ENCODE data around the gene TRIM68. TPM values are rescaled to one million over a fixed set of nuclear protein-coding genes. Genes with fewer than 3 reads are reported as not detected.
A peak's percentile ranks its signal among the peaks of the same experiment; 100 is the strongest.

Gene TRIM68
- total and polyA plus RNA-seq, 8 donors = 4.5 to 32.0 (median 12.1) TPM; not detected in 1

- intact Hi-C loops (cut with DNase I; ENCODE audit: low total_unique reads) = no loop called here
- H3K4me3 ChIP-seq = no peak overlapping the region
- H3K27ac ChIP-seq = no peak overlapping the region
- no peaks in the 10 kb centered on the region for H3K27me3 ChIP-seq
- no peaks in the 10 kb centered on the region for H3K36me3 ChIP-seq
- TF ChIP-seq EP300 (IDR thresholded peaks at IDR 0.05) = no peak
- no peak for TF ChIP-seq POLR2A (IDR thresholded peaks at IDR 0.05)
- TF ChIP-seq CTCF (IDR thresholded peaks at IDR 0.05) = no peak
- TF ChIP-seq POLR2AphosphoS5 (IDR thresholded peaks at IDR 0.05) = no peak
- peaks cover 0 to 4% (median 0%) of the 10 kb centered on the region in 4 donors for H3K9me3 ChIP-seq
- WGBS, 5 donors = 90 to 97% (median 91%) methylated on average over 18 of the region's 18 CpGs
- H3K4me1 ChIP-seq = no peaks in the 10 kb centered on the region
- no peak for DNase-seq
These were observed 39.0 kb downstream of the TRIM68 start for GRCh38 chr11:4569075-4569474.

- no peaks in the 10 kb centered on the region for H3K4me1 ChIP-seq
- no peak overlapping the region for H3K27ac ChIP-seq
- TF ChIP-seq CTCF (IDR thresholded peaks at IDR 0.05) (no peak), POLR2A (IDR thresholded peaks at IDR 0.05) (no peak), POLR2AphosphoS5 (IDR thresholded peaks at IDR 0.05) (no peak), EP300 (IDR thresholded peaks at IDR 0.05) (no peak)
- intact Hi-C loops (cut with DNase I; ENCODE audit: low total_unique reads) = no loop called here
- DNase-seq = no peak
- 80 to 97% (median 91%) methylated on average over 3 of the region's 3 CpGs for WGBS, 5 donors
- no peak overlapping the region for H3K4me3 ChIP-seq
- peaks cover 0 to 7% (median 0%) of the 10 kb centered on the region in 4 donors for H3K9me3 ChIP-seq
- no peaks in the 10 kb centered on the region for H3K36me3 ChIP-seq
- no peaks in the 10 kb centered on the region for H3K27me3 ChIP-seq
These were observed 42.7 kb downstream of the TRIM68 start for GRCh38 chr11:4565371-4565770.

- H3K4me3 ChIP-seq = no peak overlapping the region
- DNase-seq = peak in 1 of 2 donors; percentile 73
- TF ChIP-seq POLR2AphosphoS5 (IDR thresholded peaks at IDR 0.05) = no peak
- TF ChIP-seq POLR2A (IDR thresholded peaks at IDR 0.05) = no peak
- no peak for TF ChIP-seq CTCF (IDR thresholded peaks at IDR 0.05)
- no peak for TF ChIP-seq EP300 (IDR thresholded peaks at IDR 0.05)
- H3K27me3 ChIP-seq = no peaks in the 10 kb centered on the region
- H3K36me3 ChIP-seq = no peaks in the 10 kb centered on the region
- intact Hi-C loops (cut with DNase I; ENCODE audit: low total_unique reads) = no loop called here
- WGBS, 5 donors = 38 to 67% (median 49%) methylated on average over 1 of the region's 1 CpG
- peaks cover 0 to 7% (median 0%) of the 10 kb centered on the region in 4 donors for H3K9me3 ChIP-seq
- H3K4me1 ChIP-seq = peaks cover 0 to 7% (median 2%) of the 10 kb centered on the region in 4 donors
- H3K27ac ChIP-seq = no peak overlapping the region
These were observed 47.6 kb downstream of the TRIM68 start for GRCh38 chr11:4560467-4560866.

- peak overlapping the region in 1 of 5 donors; percentile 46 for H3K27ac ChIP-seq
These were observed 48.2 kb downstream of the TRIM68 start for GRCh38 chr11:4559527-4560440.

More at GRCh38 chr11:4559527-4560440, 48.2 kb downstream of the TRIM68 start:
- peaks cover 0 to 7% (median 0%) of the 10 kb centered on the region in 4 donors for H3K9me3 ChIP-seq
- intact Hi-C loops (cut with DNase I; ENCODE audit: low total_unique reads) = no loop called here
- no peaks in the 10 kb centered on the region for H3K36me3 ChIP-seq
- H3K4me1 ChIP-seq = peaks cover 0 to 7% (median 2%) of the 10 kb centered on the region in 4 donors
- no peak overlapping the region for H3K4me3 ChIP-seq
- no peaks in the 10 kb centered on the region for H3K27me3 ChIP-seq
- 59 to 72% (median 65%) methylated on average over 8 of the region's 8 CpGs for WGBS, 5 donors
- DNase-seq = no peak
- TF ChIP-seq POLR2A (IDR thresholded peaks at IDR 0.05) = no peak
- no peak for TF ChIP-seq POLR2AphosphoS5 (IDR thresholded peaks at IDR 0.05)
- TF ChIP-seq CTCF (IDR thresholded peaks at IDR 0.05) = no peak
- no peak for TF ChIP-seq EP300 (IDR thresholded peaks at IDR 0.05)

Data from stomach (tissue), 9 donors.